ENCODE data around the gene SMC1B. TPM values are rescaled to one million over a fixed set of nuclear protein-coding genes. Genes with fewer than 3 reads are reported as not detected.

SMC1B gene
- total and polyA plus RNA-seq, 9 of the 15 experiments (the other 6 are each of a cell fraction or from before 2014, with no cell fraction given), result 0.03 TPM; not detected in 8

GRCh38 chr22:45462034-45462655 lies 48.7 kb upstream of the SMC1B start:
- intact Hi-C loops (cut with micrococcal nuclease), result no loop called here
- ATAC-seq, result no peak
- Histone ChIP-seq H3K27me3 (ENCODE audit: control insufficient read depth in 2 of 2, insufficient read depth in 2 of 2, low read length in 2 of 2) (peaks cover 0 to 19% of the 10 kb centered on the region in 2 experiments; a peak in 2 of 5 replicates), H4K20me1 (replicated peaks; ENCODE audit: control insufficient read depth, insufficient read depth, low read length) (no peaks in the 10 kb centered on the region), H3K36me3 (ENCODE audit: control insufficient read depth, insufficient read depth, low read length) (no peaks in the 10 kb centered on the region), H3K4me2 (ENCODE audit: insufficient read depth, low read length) (no peak overlapping the region), H2AFZ (ENCODE audit: low read depth, low read length) (no peak overlapping the region), H3K4me3 (no peak overlapping the region), H3K9me1 (ENCODE audit: control insufficient read depth, insufficient read depth, low read length) (no peaks in the 10 kb centered on the region), H3K79me2 (ENCODE audit: control insufficient read depth, insufficient read depth, low read length) (no peaks in the 10 kb centered on the region), H3K9me3 (replicated peaks; ENCODE audit: control insufficient read depth, insufficient read depth, low read depth, low read length) (no peaks in the 10 kb centered on the region), H3K9ac (ENCODE audit: insufficient read depth in 1 of 2, low read depth in 2 of 2, low read length in 2 of 2) (no peak overlapping the region), H3K27ac (ENCODE audit: extremely low read depth, low read depth, low read length) (no peak overlapping the region), H3K4me1 (replicated peaks in 1 of 2; ENCODE audit: control insufficient read depth in 2 of 2, insufficient read depth in 2 of 2, low read length in 2 of 2) (no peaks in the 10 kb centered on the region)
- no TSS peak for BruUV-seq (replicated peaks)
- FAIRE-seq, result no peak
- TF ChIP-seq HDAC2 (IDR thresholded peaks at IDR 0.05) (no peak), CTCF (IDR thresholded peaks at IDR 0.05 in 2 of 3, conservative IDR thresholded peaks at IDR 0.05 in 1 of 3; ENCODE audit: insufficient read depth in 2 of 3, low read depth in 1 of 3, low read length in 3 of 3) (peak in 2 of 3 experiments; percentile 23; a peak in 1 of 6 replicates), NR2F6 (CRISPR knock-in tag; IDR thresholded peaks at IDR 0.05) (no peak)
- in situ Hi-C loops (cut with MboI), result no loop called here
- WGBS (ENCODE audit: insufficient coverage, low coverage, missing lambda C conversion rate), result 7% methylated on average over 6 of the region's 6 CpGs
- POLR2A ChIA-PET, result no interaction called here
- DNase-seq (ENCODE audit: extremely low read depth in 1 of 4, low spot score in 3 of 4), result peak in 3 of 4 experiments; percentile 5 to 21 (median 16)
- CTCF ChIA-PET (ENCODE audit: low intra/inter-chr PET ratio), result no interaction called here

Data from K562 (cell line).